ENCODE data around the gene RSKR. TPM values are rescaled to one million over a fixed set of nuclear protein-coding genes. Genes with fewer than 3 reads are reported as not detected.
A peak's percentile ranks its signal among the peaks of the same experiment; 100 is the strongest.
"Not testable (repeated sequence)": the region's sequence is repeated elsewhere in the genome, so short reads cannot be mapped to it uniquely, and the experiment has no call there.

Gene RSKR, protein sequence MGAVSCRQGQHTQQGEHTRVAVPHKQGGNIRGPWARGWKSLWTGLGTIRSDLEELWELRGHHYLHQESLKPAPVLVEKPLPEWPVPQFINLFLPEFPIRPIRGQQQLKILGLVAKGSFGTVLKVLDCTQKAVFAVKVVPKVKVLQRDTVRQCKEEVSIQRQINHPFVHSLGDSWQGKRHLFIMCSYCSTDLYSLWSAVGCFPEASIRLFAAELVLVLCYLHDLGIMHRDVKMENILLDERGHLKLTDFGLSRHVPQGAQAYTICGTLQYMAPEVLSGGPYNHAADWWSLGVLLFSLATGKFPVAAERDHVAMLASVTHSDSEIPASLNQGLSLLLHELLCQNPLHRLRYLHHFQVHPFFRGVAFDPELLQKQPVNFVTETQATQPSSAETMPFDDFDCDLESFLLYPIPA
- polyA plus RNA-seq (ENCODE audit: insufficient read length) = 17.2 TPM

DNA sequence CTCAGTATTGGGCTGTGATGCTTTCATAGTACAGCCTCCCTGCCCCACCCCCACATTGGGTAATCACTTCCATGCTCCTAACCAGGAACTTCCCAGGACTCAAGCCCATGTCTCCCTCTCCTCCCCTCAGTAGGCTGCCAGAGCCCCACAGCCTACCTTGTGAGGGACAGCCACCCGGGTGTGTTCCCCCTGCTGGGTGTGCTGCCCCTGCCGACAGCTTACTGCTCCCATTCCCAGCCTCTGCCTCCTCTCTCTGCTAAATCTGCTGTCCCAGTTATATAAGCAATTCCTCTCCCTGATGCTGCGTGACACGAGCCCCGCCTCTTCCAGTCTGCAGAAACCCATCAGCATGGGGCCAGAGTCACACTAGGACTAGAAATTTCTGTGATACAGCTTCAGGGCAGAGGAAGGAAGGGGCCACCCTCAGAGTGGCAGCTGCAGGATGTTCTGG lies at the start of gene RSKR:
TSS of gene RSKR (minus strand) at position 255 of the 451 bp plus-strand sequence. CDS start at position 231, 24 bp downstream.
- DNase-seq = no peak

DNA sequence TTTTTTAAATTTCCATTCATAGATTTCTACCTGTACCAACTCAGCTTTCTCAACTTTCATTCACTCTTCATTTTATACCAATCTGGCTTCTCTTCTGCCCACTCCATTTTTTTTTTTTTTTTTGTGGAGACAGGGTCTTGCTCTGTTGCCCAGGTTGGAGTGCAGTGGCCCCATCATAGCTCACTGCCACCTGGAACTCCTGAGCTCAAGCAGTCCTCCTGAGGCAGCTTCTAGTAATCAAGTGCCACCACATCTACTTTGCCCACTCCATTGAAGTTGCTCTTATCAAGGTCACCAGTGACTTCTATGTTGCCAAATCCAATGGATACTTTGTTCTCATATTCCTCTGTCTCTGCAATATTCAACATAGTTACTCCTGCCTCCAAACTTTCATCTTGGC lies 49.7 kb upstream of the RSKR start:
- DNase-seq = no peak

DNA sequence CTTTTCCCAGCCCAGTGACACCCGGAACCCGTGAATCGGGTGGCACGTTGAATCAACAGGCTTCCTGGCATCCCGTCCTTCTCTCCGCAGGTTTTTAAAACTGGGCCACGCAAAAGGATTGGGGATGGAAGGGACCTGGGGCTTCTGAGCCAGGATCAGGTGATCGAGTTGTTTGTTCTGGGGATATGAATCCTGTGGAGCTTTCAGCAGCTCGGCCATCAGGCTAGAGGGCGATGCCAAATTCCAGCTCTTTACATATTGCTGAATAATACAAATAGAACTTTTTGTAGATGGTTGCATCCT lies 48.5 kb upstream of the RSKR start:
- no peak for DNase-seq

DNA sequence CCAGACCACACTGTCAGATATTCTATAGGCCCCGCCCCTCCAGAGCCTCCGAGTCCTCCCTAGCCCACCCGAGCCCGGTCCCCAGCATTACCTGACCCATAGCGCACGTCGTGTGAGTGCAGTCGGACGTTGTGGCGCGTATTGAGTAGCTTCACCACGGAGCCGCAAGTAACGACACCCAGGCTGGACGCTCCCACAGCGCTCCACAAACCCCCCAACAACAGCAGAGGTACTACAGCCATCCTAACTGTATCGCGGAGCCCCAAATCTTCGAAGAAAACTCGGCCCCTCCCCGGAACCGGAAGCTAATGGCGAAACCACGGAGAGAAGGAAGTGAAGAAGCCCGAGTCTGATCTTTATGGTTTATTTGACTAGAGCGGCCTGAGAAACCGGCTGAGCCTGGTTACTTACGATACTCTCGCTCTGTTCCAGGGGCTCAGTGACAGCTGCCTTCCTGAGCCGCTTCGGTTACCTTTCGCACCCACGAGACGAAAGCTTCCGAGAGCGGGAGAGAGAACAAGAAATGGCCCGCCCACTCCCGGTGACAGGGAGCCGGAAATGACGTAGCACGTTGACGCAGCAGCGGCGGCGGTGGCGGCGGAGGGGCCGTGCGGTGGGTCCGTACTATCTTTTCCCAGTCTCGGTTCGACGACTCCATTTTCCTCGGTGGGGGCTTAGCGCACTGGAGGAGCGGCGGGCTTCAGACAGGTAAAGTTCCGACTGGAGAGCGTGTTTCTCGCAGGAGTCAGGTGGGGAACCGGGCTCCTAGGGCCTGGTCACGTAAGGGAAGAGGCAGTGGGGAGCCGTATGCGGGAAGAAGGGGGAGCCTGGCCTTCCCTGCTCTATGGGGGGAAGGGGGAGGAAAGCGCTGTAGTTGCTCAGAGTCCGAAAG lies 47.9 kb upstream of the RSKR start, which contains the start of the genes SDF2 and SUPT6H:
TSS of gene SDF2 (minus strand) at position 272 of the 892 bp plus-strand sequence. CDS start at position 242, 30 bp downstream.
TSS of gene SUPT6H (plus strand) at position 571 of the 892 bp plus-strand sequence. CDS start 11,197 bp downstream, outside the sequence.
- DNase-seq = peak; percentile 94

DNA sequence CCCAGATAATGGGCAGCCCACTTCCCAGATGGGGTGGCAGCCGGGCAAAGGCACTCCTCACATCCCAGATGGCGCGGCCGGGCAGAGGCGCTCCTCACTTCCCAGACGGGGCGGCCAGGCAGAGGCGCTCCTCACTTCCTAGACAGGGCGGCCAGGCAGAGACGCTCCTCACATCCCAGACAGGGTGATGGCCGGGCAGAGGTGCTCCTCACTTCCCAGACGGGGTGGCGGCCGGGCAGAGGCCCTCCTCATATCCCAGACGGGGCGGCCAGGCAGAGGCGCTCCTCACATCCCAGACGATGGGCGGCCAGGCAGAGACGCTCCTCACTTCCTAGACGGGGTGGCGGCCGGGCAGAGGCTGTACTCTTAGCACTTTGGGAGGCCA lies 45.5 kb upstream of the RSKR start:
- not testable (repeated sequence) for DNase-seq

DNA sequence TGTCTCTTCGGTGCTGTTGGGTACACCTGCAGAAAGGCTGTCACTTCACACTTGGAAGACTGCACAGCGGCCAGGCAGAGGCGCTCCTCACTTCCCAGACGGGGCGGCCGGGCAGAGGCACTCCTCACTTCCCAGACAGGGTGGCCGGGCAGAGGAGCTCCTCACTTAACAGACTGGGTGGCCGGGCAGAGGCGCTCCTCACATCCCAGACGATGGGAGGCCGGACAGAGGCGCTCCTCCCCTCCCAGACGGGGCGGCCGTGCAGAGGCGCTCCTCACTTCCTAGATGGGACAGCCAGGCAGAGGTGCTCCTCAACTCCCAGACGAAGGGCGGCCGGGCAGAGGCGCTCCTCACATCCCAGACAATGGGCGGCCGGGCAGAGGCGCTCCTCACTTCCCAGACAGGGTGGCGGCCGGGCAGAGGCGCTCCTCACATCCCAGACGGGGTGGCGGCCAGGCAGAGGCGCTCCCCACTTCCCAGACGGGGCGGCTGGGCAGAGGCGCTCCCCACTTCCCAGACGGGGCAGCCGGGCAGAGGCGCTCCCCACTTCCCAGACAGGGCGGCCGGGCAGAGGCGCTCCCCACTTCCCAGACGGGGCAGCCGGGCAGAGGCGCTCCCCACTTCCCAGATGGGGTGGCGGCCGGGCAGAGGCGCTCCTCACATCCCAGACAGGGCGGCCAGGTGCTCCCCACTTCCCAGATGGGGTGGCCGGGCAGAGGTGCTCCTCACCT lies 44.9 kb upstream of the RSKR start:
- not testable (repeated sequence) for DNase-seq

DNA sequence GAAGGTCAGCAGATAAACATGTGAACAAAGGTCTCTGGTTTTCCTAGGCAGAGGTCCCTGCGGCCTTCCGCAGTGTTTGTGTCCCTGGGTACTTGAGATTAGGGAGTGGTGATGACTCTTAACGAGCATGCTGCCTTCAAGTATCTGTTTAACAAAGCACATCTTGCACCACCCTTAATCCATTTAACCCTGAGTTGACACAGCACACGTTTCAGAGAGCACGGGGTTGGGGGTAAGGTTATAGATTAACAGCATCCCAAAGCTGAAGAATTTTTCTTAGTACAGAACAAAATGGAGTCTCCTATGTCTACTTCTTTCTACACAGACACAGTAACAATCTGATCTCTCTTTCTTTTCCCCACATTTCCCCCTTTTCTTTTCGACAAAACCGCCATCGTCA lies 44.4 kb upstream of the RSKR start:
- not testable (repeated sequence) for DNase-seq

DNA sequence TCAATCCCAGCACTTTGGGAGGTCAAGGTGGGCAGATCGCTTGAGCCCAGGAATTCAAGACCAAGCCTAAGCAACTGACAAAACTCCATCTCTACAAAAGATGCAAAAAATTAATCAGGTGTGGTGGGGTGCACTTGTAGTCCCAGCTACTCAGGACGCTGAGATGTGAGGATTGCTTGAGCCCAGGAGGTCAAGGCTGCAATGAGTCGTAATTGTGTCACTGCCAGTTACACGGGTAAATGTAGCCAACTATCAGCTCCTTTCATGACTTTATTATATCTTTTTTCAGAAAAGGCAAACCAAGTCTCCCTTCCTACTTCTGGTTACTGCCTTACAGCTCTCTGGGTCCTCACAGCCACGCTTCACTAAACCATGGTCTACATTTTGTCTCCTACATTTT lies 43.8 kb upstream of the RSKR start:
- no peak for DNase-seq

DNA sequence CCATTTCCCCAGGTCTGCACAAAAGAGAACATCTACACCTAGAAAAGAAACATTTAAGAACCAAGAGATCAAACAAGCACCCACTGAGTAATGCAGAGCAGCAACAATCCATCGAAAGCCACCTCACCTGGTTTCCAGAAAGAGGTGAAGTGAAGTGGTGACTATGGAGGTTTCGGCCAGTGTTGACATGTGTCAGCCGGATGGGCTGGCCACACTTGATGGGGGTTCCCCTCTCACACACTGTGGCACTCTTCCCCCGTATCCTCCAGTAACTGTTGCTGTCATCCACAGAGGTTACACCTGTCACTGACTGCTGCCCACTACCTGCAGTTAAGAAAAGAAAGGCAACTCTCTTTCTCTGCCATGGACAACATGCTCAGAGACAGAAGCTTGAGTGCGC lies 41.2 kb upstream of the RSKR start:
- no peak for DNase-seq

DNA sequence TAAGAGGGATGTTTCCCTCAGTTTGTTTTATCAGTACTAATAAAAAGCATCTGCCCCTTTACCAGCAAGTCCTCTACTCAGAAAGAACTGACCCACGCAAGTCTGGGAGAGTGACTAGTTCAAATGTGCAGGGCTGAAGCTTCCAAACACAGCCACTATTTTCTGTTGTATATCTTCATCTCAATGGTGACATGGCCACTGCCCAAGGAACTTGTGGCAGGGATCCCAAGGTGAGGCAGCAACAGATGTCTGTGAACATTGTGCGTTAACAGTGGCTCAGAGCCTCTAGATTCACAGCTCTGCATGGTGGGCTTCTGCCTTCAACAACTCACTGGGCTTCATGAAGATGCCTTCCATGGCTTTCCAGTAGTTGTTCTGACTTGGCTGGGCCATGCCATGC lies 34.7 kb upstream of the RSKR start:
- no peak for DNase-seq

DNA sequence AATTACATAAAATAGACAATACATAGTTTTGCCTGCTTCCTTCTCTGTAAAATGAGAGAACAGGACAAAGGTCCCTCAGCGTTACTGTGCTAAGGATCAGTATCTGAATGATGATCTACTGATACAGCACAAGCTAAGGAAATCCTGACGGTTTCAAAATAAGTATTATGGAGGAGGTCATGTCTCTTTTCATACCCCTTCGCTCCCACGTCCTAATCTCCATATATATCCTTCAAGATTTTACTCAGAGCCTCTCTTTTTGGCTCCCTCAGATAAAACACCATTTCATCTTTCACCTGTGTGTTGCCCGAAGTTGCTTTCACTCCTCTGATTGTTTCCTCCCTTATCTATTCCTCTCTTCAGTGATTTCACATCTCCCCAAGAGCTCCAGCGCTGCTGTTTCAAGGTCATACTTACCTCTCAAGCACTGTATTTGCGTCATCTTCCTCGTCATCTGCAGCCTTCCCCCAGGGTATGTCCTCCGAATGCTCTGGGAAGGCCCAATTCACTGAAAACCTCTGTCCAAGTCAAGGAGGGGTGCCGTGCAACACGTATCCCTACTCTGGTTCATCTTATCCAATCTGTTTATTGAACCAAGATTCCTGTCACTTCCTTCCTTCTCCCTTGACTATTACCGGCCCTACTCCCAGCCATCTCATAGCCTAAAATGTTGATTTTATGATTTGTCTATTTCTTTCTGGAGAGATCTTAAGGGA lies 32.2 kb upstream of the RSKR start:
- DNase-seq = no peak

DNA sequence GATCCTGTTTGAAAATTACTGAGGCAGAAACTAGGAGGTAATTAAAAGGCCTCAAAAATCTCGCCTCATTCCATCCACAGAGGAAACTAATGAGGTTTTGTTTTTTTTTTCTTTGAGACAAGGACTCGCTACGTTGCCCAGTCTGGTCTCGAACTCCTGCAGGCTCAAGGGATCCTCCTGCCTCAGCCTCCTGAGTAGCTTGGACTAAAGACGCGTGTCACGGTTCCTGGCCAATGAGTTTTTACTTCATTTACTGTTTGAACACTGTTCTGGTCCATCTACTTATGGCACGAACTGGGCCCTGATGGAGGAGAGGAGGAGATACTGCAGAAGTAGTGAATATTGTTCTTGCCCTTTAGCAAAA lies 31.6 kb upstream of the RSKR start:
- DNase-seq = no peak

DNA sequence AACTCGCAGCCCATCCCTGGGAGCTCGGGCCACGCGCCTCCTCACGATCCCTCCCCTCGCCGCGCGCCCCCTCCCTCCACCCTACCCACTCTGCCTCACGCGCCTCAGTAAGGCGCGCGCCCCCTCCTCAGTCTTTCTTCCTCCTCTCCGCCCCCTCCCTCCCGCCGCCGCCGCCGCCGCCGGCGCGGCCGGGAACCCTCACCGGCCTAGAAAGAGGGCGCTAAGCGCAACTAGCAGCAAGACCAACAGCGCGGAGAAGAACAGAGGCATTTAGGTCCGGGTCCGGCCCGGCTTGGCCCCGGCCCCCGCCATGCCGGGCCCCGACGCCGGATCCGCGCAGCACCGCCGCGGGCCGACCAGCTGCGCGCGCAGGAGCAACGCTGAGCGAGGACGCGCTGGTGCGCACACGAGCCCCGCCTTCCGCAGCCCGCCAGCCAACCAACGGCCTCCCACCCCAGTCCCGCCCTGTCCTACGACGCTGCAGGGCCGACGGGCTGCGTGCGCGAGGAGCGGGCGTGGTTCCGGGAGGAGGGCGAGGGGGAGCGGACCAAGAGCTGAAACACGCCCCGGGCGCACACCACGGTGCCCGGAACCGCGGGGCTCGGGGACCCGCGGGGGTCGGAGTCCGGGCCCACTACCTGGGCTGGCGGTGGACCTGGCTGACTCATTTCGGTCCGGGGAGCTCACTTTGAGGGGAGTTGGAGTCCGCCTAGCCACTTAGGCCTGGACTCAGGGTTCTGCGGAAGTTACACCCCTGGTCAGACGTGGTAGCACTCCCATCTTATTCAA lies 31.0 kb upstream of the RSKR start, which contains the start of gene BLTP2:
TSS of gene BLTP2 (minus strand) at position 372 of the 789 bp plus-strand sequence. CDS start at position 270, 102 bp downstream.
- peak; percentile 98 for DNase-seq

DNA sequence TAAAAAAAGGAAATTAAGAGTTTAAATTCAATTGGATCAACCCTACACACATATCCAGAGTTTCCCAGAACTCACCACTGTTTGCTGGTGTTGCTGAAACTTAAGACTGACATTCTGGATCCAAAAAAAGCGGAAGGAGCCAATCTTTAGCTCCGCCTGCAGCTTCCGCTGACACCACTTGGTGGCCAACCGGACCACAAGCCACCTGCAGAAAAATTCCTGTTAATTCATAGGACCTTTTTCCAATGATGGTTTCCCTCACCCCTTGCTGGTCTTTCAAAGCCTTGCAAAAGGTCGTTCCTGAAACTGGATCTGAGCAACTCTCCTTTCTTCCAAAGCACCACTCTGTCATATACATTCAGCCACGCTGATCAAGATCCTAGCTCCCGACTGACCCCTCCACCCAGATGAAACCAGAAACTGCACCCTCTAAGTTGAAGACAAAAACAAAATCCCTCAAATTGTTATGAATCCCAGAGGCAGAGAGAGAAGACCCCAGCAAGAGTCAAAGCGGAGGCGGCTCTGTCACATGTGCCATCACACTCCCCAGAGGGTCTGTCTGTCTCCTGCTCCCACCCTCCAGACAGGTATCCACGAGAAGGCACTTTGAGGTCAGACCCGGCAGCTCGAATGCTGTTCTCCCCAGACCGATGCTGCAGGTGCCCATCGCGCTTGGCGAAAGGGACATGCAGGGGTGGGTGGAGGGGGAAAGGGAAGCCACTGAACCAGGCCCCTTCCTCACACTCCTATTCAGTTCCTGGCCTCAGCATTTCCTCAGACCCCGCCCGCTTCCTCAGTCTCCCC lies 30.2 kb upstream of the RSKR start:
- peak; percentile 28 for DNase-seq

DNA sequence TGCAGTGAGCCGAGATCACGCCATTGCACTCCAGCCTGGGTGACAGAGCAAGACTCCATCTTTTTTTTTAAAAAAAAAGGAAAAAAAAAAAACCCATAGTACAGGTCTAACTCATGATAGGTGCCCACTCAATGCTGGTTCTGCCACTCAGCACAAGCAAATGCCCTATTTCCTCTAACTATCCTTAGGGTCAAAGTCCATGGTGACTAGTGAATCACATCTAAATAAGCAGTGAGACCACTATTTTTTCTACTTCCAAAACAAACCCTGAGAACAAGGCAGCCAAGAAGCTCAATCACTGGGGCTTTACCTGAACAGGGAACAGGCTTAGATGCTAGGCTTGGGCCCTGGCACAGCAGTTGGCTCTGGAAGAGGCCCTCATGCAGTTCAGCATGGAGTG lies 27.6 kb upstream of the RSKR start:
- no peak for DNase-seq

DNA sequence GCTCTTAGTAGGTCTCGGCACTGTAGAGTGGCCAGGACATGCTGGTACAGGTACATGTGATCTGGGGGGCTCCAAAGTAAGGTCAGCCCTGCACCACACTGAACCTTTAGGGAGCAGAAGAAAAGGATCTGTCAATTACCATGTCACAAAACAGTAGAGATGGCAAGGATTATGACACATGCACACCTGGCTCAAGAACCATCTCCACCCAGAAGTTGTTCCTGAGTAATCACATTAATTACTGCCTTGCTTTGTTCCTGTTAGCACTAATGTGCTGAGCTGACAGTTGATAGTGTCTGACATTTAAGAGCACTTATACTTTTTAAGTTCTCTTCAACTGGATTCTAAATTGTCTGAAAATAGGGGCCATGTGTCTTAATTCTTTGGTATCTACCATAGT lies 21.5 kb upstream of the RSKR start:
- DNase-seq = no peak

DNA sequence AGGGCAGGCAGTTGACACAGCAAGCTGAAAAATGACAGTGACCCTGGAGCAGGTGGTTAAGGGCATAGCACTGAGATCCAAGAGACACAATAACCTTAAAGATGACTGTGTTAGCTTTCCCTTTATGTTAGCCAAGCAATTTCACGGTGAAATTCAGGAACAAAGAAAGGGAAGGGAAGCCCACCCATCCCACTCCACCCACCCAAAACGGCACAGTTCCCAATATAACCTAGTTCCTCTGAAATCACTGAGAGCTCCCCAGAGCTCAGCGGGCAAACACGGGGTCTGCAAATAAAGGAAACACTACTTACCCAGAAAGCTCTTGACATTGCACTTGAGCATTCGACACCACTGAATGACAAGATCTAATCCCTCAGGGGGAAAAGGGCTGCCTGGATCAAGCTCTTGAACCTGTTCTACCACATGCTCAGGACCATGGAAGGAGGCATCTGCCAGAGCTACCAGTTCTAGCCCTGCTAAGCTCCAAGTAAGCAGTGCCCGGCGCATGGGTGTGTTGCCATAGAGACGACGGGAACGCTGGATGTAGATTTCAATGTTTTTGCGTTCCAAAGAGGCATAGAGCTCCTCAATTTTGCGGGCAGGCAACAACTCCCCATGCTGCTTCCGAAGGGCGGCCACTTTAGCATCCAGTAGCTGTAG lies 20.4 kb upstream of the RSKR start:
- no peak for DNase-seq

DNA sequence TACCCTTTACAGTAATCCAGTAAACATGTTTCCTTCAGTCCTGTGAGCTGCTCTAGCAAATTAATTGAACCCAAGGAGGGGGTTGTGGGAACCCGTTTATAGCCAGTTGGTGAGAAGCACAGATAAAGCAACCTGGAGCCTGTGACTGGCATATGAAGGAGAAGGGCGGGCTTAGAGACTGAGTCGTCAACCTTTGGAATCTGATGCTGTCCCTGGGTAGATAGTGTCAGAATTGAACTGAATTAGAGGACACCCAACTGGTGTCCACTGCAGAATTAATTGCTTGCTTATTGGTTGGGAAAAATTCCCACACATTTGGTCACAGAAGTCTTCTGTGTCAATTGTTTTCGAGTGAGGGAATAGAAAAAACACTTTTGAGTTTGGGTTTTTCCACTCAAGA lies 12.8 kb upstream of the RSKR start:
- no peak for DNase-seq

DNA sequence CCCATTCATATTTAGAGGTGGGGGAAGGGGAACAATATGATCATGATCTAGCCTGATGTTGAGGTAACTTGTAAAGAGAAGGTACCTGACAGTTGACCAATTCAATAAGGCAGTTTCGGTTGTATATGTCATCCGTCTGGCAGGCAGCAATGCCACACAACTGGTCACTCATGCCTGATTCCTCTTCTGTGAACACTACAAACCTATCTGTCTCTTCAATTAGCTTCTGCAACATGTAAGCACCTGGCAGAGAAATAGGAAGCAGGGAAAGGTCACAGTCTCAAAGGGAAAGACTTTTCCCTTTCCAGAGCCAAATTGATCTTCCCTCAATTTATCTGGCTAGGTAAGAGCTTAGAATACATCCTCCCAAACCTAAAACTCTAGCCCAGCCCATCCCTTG lies 10.2 kb upstream of the RSKR start:
- DNase-seq = no peak

DNA sequence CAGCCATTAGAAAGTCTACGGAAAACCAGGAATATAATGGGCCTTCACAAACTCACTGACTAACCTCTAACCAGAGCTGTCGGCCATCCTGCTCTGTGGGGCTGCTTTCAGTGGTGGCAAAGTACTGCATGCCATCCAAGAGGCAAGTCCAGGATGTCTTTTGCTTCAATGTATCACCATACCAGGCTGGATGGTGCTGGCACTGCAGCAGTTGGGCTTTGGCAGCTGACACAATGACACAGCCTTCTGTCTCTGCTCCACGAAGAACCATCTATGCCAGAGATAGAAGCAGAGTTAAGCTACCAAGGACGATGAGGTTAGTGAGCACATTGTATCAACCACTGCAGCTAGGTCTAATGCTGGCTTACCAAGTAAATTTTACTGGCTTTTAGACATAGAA lies 9.7 kb upstream of the RSKR start:
- no peak for DNase-seq
